Stimulated activated CD4-positive, alpha-beta T cell treated with anti-CD3 and anti-CD28 coated beads, TNF-alpha, amount 100 ng/mL, for 1 hour (primary cell): ENCODE measurements around the gene TET2.

ENCODE experiments used
- DNase-seq, 3 donors: peaks; one replicate each; pipeline ENCODE4 v3.0.0-alpha.2; 2020; ENCODE audit warnings: low read depth in 3 of 3, low spot score in 1 of 3

Gene TET2

DNA sequence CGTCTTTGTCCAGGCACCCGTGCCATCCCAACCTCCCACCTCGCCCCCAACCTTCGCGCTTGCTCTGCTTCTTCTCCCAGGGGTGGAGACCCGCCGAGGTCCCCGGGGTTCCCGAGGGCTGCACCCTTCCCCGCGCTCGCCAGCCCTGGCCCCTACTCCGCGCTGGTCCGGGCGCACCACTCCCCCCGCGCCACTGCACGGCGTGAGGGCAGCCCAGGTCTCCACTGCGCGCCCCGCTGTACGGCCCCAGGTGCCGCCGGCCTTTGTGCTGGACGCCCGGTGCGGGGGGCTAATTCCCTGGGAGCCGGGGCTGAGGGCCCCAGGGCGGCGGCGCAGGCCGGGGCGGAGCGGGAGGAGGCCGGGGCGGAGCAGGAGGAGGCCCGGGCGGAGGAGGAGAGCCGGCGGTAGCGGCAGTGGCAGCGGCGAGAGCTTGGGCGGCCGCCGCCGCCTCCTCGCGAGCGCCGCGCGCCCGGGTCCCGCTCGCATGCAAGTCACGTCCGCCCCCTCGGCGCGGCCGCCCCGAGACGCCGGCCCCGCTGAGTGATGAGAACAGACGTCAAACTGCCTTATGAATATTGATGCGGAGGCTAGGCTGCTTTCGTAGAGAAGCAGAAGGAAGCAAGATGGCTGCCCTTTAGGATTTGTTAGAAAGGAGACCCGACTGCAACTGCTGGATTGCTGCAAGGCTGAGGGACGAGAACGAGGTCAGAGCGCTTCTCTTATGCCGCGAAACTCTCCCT, at the start of gene TET2:
TSS of gene TET2 (plus strand) at position 601 of the 740 bp plus-strand sequence. CDS start 87,067 bp downstream, outside the sequence.
- DNase-seq: peak; percentile 31 to 63 (median 52)

DNA sequence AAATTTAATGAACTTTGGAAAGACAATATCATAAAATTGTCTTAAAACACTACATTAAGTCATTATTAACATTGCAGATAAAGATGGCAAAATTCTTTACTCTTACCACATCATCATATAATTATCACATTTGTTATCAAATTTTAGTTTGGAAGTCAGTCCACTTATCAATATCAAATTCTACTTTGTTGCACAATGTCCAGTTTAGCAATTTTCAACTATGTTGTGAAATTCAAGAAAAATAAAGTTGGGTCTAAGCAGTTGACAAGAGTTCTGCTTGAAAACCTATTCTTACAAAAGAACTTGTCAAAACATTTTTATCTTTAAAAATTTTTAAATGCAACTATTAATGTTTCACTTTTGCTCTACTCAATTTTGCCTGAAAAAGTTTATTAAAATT, 44.7 kb upstream of the TET2 start:
- no peak for DNase-seq

DNA sequence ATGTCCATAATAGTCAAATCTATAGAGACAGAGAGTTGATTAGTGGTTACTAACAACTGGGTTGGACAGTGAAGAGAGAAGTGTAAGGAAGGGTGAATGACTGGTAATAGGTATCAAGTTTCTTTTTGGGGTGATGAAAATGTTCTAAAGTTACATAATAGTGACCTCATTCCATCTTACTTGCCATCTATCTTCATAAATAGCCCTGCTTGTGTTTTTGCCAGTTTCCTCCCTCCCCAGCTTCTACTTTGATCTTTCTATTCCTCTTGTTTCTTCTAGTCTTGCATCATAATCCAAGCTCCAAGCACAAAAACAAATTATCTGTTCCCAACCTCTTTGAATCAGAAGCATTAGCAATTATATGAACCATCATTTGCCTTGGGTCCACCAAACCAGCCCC, 40.2 kb upstream of the TET2 start:
- no peak for DNase-seq

DNA sequence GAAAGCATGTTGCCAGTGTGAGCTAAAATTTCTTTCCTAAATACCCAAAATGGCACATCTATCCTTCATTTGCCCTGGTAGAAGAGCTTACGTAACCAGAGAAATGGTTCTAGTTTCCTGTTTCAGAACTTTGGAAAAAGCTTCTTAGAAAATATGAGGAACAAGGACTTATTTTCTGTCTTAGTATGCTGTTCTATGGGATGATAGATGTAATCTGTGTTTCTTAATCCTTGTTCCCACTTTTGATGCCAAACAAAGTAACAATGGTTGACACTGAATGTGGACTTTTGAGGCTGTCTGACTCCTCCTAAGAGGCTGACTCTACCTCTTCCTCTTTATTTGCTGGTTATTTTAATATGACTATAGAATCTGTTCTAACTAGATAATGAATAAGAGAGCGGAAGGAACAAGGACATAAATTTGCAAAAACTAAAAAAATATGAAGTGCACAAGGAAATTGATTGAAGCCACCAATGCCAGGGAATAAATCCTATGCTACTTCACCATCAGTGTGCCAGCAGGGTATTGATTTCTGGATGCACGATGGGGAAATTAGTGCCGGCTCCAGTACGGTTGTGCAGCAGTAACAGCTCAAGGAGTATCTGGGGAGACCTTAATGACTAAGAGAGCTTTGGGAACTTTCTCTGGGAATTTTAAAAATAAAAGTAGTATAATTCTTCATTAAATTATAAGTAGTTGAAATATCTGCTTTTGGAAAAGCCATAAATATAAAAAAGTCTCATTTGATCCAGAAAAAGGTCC, 39.4 kb upstream of the TET2 start:
- DNase-seq: no peak

DNA sequence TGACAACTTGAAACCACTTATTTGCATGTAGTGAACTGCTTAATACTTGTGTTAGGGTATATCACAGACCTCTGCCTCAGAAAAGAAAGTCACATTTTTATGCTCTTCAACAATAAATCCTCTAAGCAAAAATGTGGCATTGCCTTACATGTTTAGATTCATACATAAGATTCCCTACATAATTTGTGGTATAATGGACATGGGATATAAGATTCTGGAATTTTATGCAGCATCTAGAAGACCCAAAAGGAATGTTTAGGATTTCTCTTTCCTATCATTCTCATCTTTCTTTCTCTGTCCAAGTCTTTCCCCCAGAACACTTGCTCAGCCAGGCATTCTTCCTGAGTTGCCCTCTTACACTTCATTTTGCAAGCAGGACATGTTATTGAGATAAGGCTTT, 37.7 kb upstream of the TET2 start:
- DNase-seq: no peak

DNA sequence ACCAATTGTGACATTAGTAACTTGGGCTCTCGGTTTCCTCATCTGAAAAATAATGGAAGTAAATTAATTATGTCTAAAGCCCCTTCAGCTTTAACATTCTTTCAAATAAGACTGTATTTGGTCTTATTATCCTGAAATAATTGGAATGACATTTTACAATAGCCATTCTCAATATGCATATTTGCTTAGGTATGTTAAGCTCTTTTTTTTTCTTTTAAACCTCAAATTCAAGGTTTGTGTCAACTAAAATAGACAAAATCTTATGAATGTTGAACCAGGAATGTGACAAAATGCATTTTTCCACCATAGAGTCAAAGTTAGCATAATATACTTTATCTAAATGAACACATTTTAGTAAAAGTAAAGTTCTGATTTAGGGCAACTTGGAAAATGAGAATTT, 34.4 kb upstream of the TET2 start:
- DNase-seq: no peak

DNA sequence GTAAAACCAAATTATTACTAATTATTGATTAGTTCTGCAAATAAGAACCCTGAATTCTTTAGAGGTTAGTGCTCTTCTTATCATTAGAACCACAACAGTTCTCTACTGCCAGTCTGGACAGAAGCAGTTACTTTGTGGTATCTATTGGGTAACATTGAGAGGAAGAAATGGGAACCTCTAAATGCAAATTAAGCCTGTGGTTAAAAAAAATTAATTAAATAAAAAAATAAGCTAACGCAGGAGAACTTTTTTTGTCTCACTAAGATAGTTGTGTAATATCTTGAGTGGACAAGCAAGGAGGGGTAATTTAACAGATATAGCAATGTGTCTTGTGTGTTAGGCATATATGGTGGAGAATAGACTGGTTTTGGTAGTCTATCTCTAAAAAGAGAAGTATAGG, 32.9 kb upstream of the TET2 start:
- DNase-seq: no peak

DNA sequence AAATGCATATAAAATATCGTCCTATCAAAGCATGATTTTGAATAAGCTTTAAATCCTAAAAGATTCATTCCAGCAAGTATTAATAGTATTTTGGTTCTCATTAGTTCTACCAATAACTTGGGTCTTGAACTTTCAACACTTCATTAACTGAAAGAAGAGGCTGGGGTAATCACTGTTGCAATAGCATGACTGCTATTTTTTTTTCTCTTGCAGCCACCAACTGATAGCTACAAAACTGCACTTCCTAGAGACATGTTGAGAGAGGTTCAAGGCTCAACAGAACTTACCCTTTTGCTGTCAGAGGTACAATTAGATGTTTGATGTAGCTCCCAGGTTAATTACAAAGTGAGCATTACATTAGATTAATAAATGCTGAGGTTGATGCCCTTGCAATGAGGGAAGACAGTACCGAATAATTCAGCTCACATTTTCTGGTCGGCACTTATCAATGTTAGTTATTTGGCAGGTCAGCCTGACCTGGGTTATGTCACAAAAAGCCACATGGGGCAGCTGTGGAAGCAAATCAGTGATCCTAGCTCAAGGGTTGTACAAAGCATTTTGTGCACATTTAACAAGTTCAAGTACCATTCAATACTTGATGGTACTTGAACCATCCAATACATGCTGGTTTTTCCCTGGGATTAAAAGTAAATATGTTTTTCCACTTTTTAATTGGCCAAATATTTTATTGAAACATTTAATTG, 29.9 kb upstream of the TET2 start:
- DNase-seq: no peak

DNA sequence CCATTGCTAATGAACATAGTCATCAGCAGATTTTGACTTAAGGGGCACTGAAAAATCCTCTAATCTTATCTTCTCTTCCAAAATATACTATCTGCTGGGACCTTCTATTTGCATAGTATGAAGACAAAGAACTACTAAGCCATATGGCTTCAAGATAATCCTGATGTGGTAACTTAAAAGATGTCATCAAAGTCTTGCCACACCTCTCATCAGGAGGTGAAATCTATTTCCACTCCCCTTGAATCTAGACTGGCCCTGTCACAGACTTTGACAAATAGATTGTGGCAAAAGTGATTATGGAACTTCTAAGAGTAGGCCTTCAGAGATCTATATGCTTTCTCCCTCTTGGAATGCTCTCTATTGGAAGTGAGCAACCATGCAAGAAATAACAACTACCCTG, 27.3 kb upstream of the TET2 start:
- DNase-seq: no peak

DNA sequence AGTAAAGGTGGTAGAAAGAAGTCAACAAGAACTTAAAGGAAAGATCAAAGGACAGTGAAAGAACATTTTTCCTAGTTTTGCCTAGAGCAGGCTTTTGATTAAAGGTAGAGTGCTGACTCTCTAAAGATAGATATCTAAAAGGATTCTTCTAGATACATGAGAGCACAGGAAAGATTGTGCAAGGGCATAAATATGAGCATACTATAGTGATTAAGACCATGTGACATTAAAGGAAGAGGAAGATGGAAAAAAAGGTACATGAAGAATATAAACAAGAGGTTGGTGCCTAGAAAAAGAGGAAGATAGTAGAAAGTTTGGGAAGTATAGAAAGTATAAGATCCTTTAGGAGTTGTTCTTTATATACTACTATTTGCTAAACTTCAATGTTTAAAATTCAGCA, 26.1 kb upstream of the TET2 start:
- no peak for DNase-seq

DNA sequence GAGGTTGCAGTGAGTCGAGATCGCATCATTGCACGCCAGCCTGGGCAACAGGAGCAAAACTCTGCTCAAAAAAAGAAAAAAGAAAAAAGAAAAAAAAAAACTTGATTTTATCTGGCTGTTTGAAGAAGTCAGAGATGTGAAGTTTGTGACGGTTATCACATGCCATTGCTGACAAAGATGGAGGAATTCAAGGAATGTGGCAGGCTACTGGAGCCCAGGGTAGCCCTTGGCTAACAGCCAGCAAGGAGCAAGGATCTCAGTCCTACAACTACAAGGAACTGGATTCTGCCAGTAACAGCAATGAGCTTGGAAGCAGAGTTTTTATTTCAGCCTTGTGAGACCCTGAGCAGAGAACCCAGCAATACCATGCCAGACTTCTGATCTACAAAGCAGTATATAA, 24.3 kb upstream of the TET2 start:
- DNase-seq: no peak

DNA sequence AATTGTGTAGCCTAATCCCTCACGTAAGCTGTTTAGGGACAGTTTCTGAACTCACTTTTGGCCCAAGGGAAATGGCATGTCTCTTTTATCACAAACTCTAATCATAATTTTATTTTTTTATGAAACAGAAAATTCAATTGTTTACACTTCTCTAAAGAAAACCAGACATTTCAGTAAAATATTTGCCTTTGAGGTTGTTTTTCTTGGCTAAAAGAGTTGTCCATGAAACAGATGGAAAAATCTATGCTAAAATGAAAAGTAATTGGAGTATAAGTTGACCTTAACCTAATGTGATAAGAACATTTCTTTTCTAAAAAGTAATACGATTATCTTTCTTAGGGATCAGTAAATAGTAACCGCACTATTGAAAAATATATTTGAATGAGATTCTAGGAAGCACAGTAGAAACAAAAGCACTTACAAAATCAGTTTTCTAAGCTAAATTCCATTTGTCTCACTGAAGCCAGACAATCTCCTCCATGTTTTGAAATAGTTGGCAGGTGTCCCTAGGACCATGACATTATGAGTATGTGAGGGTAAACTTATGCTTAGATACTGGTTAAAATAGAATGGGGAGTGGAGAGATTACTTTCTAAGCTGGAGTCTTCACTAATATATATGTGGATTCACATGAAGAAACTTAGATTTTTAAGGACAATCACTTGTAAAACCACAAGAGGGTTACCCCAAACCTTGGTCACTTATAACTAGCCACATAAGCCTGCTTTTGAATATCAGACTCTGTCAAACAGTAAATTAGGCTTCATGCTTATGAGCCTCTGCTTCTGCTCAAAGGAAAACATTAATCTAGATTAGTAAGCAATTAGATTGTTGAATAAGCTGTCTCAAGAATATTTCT, 20.1 kb upstream of the TET2 start:
- no peak for DNase-seq

DNA sequence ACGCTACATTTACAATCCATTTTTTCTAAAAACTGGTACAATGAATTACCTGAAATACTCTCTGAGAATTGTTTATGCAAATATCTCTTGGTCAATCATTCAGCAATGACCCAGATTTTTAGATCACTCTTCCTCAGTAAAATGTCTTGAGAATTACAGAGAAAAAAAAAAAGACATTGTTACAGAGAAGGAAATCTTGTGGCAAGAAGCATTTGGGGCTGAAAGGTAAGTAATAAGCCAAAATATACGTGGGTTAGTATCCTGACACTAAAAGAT, 19.6 kb upstream of the TET2 start:
- DNase-seq: no peak

DNA sequence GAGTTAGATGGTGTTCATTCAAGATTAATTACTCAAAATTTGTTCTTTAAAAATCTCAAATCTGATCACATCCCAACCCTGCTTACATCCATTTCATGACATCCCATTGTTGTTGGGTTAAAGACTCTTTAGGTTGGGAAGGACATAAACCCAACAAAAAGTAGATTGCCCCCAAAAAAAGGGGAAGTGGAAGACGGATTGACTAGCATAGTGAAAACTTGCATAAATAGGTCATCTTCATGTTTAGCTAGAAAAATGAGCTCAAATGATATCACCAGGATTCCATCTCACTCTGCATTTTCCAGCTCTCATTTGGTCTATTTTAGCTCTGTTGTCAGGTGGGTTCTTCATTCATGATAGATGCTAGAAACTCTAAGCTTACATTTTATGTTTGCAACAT, 18.5 kb upstream of the TET2 start:
- DNase-seq: no peak

DNA sequence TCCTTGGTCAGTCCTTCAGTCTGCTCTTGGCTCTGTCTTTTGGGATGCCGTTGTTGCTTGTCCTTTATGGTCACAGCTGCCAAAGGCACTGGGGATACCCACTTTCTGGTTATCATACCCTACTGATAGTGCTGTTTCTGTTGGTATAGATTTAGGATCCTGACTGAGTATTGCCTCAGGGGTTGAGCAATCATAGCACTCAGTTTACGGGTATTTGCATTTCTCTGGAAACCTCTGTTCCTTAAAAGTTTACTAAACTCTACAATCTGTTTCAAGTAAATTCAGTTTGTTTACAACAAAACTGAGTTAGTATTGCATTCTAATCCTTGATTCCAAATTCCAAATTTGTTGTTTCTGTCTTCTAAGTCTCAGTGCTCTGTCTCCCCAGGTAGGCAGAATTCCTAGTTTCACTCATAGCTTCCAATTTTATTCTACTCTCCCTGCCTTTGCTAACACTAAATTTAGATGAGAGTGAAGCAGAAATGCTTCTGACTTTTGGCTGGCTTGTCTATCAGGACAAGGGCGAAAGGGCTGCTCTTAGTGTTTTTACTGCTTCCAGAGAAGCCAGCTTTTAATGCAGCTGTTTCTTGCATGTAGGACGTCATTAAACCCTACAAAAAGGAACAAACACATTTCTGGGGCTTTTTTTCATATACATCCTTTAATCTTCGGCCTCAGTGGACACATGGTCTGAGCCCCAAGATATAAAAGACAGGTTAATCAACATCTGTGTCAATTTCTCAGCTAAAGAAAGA, 17.2 kb upstream of the TET2 start:
- no peak for DNase-seq

DNA sequence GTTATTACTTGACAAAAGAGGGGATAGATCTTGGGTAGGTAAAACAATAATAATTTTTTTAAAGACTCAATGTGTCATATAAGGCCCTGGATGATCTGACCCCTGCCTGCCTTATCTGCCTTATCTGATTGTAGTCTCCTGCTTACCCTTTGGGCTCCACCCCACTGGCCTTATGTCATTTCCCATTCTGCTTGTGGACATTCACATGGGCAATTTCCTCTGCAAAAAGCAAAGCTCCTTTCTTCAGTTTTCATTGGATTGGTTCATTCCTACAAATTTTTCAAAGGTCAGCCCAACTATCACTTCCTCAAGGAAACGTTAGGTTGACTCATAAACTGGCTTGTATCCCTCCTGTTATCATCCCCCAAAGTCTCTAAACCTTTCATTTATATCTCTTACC, 15.7 kb upstream of the TET2 start:
- DNase-seq: no peak

DNA sequence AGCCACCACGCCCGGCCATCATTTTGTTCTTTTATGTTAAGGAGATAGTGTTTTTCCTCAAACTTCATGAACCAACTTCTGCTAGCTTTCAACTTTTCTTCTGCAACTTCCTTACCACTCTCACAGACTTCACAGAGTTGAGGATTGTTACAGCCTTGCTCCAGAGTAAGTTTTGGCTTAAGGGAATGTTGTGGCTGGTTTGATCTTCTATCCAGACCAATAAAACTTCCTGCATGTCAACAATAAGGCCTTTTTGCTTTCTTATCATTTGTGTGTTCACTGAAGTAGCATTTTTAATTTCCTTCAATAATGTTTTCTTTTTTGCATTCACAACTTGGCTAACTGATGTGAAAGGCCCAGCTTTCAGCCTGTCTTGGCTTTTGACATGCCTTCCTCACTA, 12.7 kb upstream of the TET2 start:
- DNase-seq: no peak

DNA sequence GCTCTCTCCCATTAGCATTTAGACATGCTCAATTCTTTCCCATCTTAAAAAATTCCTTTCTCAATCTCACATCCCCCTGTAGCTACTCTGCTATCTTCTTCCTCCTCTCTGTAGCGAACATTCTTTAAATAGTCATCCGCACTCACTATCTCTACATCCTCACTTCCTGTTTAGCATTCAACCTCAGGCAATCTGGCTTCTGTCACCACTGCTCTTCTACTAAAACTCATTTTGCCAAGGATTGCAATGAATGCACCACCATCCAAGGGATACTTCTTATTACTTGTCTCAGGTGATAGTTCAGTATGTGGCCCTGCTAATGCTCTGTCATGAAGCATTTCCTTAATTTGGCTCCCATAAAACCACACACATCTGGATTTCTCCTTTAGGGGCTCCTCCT, 10.9 kb upstream of the TET2 start:
- no peak for DNase-seq

DNA sequence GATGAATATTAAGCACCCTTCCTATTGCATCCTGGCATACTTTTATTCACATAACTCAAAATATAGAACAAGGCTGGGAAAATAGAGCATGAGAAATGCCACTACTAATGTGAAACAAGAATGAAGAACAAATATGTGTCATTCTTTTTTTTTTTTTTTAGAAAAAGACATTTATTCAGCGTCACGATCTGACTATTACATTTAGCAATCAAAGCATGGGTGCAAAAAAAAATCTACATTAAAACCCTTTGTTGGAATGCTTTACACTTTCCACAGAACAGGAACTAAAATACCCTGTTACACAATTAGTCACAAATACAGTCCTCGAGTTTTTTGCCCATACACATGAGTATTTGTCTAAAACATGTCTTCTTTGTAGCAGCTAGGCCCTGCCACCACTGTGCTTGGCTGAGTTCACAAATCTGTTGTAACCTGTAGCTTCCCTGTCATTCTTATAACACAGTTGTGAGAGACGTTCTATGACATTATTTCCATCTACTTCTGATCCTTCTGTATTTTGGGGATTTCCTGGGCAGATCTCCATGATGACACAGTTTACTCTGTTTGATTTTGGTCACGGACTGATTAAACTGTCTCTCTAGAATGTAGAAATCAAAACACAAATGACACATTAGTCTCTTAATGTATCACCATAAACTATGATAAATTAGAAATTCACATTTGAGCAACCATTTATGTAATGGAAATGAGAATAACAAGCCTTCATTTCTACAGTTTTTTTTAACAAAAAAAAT, 9.4 kb upstream of the TET2 start:
- no peak for DNase-seq

DNA sequence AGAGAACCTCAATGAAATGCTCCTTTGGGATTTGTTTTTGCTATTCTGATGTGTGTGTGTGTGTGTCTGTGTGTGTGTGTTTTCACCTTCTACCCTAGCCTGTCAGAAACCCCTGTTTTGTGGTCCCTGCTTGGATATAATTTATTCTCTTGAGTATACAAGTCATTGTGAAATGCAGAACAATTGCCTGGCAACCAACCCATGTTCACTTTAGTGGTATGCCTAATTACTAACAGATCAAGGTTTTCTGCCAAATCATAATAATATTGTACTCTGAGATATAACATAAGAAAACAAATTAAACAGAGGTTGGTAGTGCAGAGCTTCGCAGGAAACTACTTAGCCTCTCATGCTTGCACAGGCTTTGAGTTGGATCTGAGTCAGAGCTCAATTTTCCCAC, 7.0 kb upstream of the TET2 start:
- DNase-seq: no peak
